Measurements from ENCODE around the gene CEP104.

Gene CEP104

DNA sequence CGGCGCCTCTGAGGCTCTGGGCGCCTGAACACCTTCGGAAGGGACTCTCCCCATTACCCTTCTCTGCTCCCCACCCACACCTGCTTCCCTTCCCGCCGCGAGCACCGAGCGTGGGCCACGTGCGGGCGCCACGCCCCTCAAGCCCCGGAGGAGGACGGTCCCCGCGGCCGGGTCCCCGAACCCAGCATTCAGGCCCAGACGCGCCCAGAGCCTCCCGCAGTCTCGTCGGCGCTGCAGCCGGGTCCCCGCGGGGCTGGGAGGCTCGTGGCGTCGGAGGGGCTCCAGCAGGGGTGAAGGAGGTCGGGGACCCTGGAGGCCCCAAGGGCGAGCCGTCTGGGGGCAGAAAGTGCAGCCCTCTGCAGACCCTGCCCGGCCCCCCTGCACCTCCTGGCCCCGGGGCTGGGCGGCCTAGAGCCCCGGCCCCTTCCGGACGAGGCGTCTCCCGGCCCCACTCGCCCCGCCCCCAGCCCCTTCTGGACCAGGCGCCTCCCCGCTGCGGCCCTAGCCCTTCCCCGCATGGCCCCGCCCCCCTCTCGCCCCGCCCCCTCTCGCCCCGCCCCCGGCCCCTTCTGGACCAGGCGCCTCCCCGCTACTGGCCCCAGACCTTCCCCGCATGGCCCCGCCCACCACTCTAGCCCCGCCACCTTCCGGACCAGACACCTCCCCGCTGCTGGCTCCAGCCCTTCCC, 84.8 kb downstream of the CEP104 start:
- Mint-ChIP-seq H3K4me1 (peaks cover 50% of the 10 kb centered on the region), H3K9me3 (peaks cover 4% of the 10 kb centered on the region), H3K4me3 (peak overlapping the region; percentile 70), H3K27me3 (ENCODE audit: low read depth, poor library complexity) (peaks cover 13% of the 10 kb centered on the region), H3K27ac (no peak overlapping the region), H3K36me3 (ENCODE audit: low read depth) (no peaks in the 10 kb centered on the region)
- TF ChIP-seq, protein P1, sequence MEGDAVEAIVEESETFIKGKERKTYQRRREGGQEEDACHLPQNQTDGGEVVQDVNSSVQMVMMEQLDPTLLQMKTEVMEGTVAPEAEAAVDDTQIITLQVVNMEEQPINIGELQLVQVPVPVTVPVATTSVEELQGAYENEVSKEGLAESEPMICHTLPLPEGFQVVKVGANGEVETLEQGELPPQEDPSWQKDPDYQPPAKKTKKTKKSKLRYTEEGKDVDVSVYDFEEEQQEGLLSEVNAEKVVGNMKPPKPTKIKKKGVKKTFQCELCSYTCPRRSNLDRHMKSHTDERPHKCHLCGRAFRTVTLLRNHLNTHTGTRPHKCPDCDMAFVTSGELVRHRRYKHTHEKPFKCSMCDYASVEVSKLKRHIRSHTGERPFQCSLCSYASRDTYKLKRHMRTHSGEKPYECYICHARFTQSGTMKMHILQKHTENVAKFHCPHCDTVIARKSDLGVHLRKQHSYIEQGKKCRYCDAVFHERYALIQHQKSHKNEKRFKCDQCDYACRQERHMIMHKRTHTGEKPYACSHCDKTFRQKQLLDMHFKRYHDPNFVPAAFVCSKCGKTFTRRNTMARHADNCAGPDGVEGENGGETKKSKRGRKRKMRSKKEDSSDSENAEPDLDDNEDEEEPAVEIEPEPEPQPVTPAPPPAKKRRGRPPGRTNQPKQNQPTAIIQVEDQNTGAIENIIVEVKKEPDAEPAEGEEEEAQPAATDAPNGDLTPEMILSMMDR (IDR thresholded peaks at IDR 0.05): no peak
- peak; percentile 98 for DNase-seq

DNA sequence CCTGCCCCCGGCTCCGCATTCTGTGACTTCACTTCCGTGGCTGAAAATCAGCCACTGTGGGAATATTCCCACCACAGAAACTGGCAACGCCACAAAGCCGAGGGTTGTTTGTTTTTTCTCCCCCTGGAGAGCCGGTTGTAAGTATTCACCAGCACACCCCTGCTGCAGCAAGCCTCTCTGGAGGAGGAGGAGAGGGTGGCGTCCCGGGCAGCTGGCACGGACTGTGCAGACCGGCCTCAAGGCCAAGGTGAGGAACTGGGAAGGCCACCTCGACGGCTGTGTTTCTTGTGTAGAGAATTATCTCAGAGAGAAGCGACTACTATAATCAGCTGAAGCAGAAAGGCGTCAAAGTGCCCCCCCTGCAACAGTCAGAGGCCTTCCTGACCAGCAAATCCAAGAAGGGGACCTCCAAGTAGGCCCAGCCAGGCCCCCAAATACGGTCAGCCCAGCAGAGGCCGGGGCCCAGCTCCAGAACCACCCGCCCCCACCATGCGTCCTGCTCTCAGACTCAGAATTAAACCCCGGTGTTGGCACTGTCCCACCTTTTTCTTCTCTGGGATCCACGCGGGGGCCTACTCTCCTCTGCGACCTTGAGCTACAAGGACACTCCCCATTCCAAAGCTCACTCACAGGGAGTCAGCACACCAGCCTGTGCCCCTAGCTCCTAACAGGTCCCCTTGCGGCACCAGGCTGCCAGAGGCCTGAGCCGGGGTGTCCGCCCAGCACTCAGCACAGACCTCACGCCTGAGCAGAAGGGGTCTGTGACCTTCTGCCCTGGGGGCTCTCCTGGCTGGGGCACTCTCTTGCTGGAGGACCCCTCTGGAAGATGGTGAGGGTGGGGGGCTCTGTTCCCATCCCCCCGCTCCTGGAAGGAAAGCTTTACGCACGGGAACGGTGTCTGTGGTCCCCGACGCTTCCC, 85.6 kb downstream of the CEP104 start:
- TF ChIP-seq, protein P1 (IDR thresholded peaks at IDR 0.05): no peak
- DNase-seq: peak; percentile 25
- H3K36me3 Mint-ChIP-seq (ENCODE audit: low read depth): no peaks in the 10 kb centered on the region
- peaks cover 17% of the 10 kb centered on the region for H3K27me3 Mint-ChIP-seq (ENCODE audit: low read depth, poor library complexity)
- peaks cover 6% of the 10 kb centered on the region for H3K9me3 Mint-ChIP-seq
- H3K27ac Mint-ChIP-seq: no peak overlapping the region
- peaks cover 49% of the 10 kb centered on the region for H3K4me1 Mint-ChIP-seq
- H3K4me3 Mint-ChIP-seq: peak overlapping the region; percentile 70

DNA sequence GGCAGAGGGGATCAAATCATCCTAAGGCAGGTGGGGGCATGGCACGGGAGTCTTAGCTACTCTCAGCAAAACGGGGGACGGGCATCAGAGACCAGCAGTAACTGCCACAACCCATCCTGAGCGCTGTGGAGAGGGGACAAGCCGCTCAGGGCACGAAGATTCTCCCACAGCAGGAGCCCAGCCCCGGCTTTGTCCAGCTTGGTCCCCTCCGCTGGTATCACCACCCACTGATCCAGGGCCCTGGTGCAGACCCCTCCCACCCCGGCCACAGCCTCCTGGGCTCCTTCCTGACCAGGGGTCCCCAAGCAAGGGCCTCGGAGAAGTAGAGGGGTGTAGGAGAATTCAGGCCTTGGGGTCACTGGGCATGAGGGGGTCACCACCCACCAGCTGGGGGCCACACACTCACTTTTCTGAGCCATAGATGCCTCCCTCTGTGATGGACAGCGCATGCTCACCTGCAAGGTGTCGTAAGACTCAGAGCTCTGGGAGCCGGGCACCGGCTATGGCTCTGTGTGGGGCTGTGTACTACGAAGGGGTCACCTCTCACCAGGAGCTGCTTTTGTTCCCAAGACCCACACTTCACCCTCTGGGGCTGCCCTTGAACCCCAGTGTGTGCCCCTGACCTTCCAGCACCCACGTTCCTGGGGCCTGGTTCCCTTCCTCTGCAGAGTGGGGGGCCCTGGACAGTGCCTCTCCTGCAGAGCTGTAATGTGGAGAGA, 86.8 kb downstream of the CEP104 start:
- H3K4me3 Mint-ChIP-seq: peak overlapping the region; percentile 70
- DNase-seq: no peak
- H3K4me1 Mint-ChIP-seq: peaks cover 37% of the 10 kb centered on the region
- H3K27ac Mint-ChIP-seq: no peak overlapping the region
- peaks cover 18% of the 10 kb centered on the region for H3K27me3 Mint-ChIP-seq (ENCODE audit: low read depth, poor library complexity)
- no peaks in the 10 kb centered on the region for H3K36me3 Mint-ChIP-seq (ENCODE audit: low read depth)
- H3K9me3 Mint-ChIP-seq: peaks cover 17% of the 10 kb centered on the region
- TF ChIP-seq, protein P1 (IDR thresholded peaks at IDR 0.05): no peak

DNA sequence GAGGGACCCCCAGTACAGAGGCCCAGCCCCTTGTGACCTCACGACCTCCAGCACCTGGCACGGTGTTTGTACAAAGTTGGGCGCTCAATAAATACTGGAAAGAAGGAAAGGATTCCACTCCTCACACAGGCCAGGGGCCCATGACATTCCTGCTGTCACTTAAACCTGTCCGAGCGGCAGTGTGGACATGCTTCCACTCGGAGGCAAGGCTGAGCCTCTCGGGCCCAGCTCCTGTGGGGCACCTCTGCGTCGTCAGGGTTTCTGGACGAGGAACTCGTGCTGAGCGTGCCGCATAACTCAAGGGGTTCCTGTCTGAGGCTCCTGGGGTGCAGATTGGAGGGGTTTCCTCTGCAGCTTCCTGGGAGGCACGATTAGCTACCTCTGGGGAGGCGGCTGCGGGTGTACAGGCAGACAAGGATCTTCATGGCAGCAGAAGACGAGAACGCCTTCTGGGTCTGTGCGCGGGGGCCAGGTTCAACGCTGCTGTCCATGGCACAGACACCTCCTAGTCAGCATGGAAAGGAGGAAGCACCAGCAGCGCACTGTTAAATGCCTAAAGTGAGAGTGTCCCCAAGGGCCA, 88.1 kb downstream of the CEP104 start:
- no peak overlapping the region for H3K4me3 Mint-ChIP-seq
- TF ChIP-seq, protein P1 (IDR thresholded peaks at IDR 0.05): no peak
- peaks cover 26% of the 10 kb centered on the region for H3K27me3 Mint-ChIP-seq (ENCODE audit: low read depth, poor library complexity)
- peaks cover 26% of the 10 kb centered on the region for H3K4me1 Mint-ChIP-seq
- no peak overlapping the region for H3K27ac Mint-ChIP-seq
- no peak for DNase-seq
- H3K36me3 Mint-ChIP-seq (ENCODE audit: low read depth): no peaks in the 10 kb centered on the region
- peaks cover 19% of the 10 kb centered on the region for H3K9me3 Mint-ChIP-seq

DNA sequence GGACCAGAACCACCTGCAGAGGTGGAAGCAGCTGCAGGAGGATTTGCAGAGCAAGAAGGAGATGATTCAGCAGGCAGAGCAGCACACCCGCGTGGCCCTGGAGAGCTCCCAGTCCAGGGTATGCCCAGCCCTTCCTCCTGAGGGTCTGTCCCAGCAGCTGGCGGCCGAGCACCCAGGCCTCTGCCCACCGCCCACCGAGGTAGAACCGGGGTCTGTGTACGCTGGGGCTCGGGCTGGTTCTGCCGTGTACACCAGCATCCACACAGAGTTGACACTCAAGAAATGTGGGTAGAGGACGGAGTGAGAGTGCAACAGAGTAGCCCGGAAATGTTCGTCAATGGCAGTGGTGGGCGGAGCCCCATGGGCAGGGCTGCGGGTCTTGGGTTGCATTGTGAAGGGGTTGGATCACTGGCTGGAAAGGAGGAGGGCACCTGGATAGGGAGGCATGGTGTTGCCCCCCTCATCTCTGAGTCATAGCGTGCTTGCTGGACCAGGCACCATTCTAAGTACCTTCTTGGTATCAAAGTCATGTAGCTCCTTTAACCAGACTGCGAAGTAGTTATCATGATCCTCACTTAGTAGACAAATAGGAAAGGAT, 89.6 kb downstream of the CEP104 start:
- H3K27me3 Mint-ChIP-seq (ENCODE audit: low read depth, poor library complexity): peaks cover 26% of the 10 kb centered on the region
- TF ChIP-seq, protein P1 (IDR thresholded peaks at IDR 0.05): no peak
- H3K36me3 Mint-ChIP-seq (ENCODE audit: low read depth): no peaks in the 10 kb centered on the region
- peaks cover 19% of the 10 kb centered on the region for H3K9me3 Mint-ChIP-seq
- H3K4me1 Mint-ChIP-seq: peaks cover 18% of the 10 kb centered on the region
- no peak for DNase-seq
- no peak overlapping the region for H3K4me3 Mint-ChIP-seq
- no peak overlapping the region for H3K27ac Mint-ChIP-seq
